ENCODE data around the gene GDF10. TPM values are rescaled to one million over a fixed set of nuclear protein-coding genes. Genes with fewer than 3 reads are reported as not detected.

Gene GDF10
- total RNA-seq, 4 donors from 2014 or later = 1.3 to 1.4 TPM; not detected in 2

DNA sequence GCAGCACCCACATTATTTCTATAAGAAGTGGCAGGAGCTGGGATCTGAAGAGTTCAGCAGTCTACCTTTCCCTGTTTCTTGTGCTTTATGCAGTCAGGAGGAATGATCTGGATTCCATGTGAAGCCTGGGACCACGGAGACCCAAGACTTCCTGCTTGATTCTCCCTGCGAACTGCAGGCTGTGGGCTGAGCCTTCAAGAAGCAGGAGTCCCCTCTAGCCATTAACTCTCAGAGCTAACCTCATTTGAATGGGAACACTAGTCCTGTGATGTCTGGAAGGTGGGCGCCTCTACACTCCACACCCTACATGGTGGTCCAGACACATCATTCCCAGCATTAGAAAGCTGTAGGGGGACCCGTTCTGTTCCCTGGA is 47.3 kb downstream of the GDF10 start:
- Histone ChIP-seq H3K36me3 (no peaks in the 10 kb centered on the region), H3K27ac (no peak overlapping the region), H3K9me3 (no peaks in the 10 kb centered on the region), H3K27me3 (no peaks in the 10 kb centered on the region), H3K4me3 (no peak overlapping the region), H3K4me1 (no peaks in the 10 kb centered on the region)
- 75% methylated on average over 4 of the region's 4 CpGs for WGBS
- DNase-seq (ENCODE audit: low spot score in 2 of 2) = peak; percentile 13 to 35
- TF ChIP-seq POLR2AphosphoS5 (IDR thresholded peaks at IDR 0.05) (no peak), EP300 (IDR thresholded peaks at IDR 0.05) (no peak), POLR2A (IDR thresholded peaks at IDR 0.05) (no peak)
- TF ChIP-seq, protein P1, sequence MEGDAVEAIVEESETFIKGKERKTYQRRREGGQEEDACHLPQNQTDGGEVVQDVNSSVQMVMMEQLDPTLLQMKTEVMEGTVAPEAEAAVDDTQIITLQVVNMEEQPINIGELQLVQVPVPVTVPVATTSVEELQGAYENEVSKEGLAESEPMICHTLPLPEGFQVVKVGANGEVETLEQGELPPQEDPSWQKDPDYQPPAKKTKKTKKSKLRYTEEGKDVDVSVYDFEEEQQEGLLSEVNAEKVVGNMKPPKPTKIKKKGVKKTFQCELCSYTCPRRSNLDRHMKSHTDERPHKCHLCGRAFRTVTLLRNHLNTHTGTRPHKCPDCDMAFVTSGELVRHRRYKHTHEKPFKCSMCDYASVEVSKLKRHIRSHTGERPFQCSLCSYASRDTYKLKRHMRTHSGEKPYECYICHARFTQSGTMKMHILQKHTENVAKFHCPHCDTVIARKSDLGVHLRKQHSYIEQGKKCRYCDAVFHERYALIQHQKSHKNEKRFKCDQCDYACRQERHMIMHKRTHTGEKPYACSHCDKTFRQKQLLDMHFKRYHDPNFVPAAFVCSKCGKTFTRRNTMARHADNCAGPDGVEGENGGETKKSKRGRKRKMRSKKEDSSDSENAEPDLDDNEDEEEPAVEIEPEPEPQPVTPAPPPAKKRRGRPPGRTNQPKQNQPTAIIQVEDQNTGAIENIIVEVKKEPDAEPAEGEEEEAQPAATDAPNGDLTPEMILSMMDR (IDR thresholded peaks at IDR 0.05) = no peak

DNA sequence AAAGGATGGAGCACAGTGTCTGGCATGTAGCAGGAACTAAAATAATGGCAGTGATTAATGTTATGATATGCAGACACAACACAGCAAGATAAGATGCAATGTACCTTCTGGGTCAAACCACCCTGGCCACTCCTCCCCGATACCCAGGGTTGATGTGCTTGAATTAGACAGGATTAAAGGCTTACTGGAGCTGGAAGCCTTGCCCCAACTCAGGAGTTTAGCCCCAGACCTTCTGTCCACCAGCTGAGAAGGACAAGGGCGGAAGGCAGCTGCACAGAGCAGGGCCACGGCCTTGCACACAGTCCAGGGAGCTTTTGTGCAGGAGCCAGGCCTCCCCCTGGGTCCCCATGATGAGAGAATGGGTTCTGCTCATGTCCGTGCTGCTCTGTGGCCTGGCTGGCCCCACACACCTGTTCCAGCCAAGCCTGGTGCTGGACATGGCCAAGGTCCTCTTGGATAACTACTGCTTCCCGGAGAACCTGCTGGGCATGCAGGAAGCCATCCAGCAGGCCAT is 48.2 kb downstream of the GDF10 start, which contains the start of gene RBP3:
Gene RBP3, plus strand, starts transcription at position 226 of the 514 bp plus-strand sequence. Its CDS starts 122 bp downstream, at position 348.
- no peaks in the 10 kb centered on the region for H3K27me3 ChIP-seq
- H3K27ac ChIP-seq = no peak within 1 kb of the TSS
- DNase-seq (ENCODE audit: low spot score in 2 of 2) = peak in 1 of 2 donors; percentile 7
- WGBS = 90% methylated on average over 4 of the region's 5 CpGs
- no peaks in the 10 kb centered on the region for H3K36me3 ChIP-seq
- TF ChIP-seq, protein P1 (IDR thresholded peaks at IDR 0.05) = no peak
- TF ChIP-seq EP300 (IDR thresholded peaks at IDR 0.05) = no peak
- no peak for TF ChIP-seq POLR2AphosphoS5 (IDR thresholded peaks at IDR 0.05)
- TF ChIP-seq POLR2A (IDR thresholded peaks at IDR 0.05) = no peak
- no peaks in the 10 kb centered on the region for H3K9me3 ChIP-seq
- no peak within 1 kb of the TSS for H3K4me3 ChIP-seq
- H3K4me1 ChIP-seq = no peaks in the 10 kb centered on the region

DNA sequence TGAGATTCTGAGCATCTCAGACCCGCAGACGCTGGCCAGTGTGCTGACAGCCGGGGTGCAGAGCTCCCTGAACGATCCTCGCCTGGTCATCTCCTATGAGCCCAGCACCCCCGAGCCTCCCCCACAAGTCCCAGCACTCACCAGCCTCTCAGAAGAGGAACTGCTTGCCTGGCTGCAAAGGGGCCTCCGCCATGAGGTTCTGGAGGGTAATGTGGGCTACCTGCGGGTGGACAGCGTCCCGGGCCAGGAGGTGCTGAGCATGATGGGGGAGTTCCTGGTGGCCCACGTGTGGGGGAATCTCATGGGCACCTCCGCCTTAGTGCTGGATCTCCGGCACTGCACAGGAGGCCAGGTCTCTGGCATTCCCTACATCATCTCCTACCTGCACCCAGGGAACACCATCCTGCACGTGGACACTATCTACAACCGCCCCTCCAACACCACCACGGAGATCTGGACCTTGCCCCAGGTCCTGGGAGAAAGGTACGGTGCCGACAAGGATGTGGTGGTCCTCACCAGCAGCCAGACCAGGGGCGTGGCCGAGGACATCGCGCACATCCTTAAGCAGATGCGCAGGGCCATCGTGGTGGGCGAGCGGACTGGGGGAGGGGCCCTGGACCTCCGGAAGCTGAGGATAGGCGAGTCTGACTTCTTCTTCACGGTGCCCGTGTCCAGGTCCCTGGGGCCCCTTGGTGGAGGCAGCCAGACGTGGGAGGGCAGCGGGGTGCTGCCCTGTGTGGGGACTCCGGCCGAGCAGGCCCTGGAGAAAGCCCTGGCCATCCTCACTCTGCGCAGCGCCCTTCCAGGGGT is 48.9 kb downstream of the GDF10 start:
- no peaks in the 10 kb centered on the region for H3K27me3 ChIP-seq
- no peaks in the 10 kb centered on the region for H3K4me1 ChIP-seq
- H3K27ac ChIP-seq = no peak overlapping the region
- no peaks in the 10 kb centered on the region for H3K36me3 ChIP-seq
- DNase-seq (ENCODE audit: low spot score in 2 of 2) = peak; percentile 52 to 70
- TF ChIP-seq, protein P1 (IDR thresholded peaks at IDR 0.05) = no peak
- TF ChIP-seq POLR2A (IDR thresholded peaks at IDR 0.05) = no peak
- no peak for TF ChIP-seq EP300 (IDR thresholded peaks at IDR 0.05)
- TF ChIP-seq POLR2AphosphoS5 (IDR thresholded peaks at IDR 0.05) = no peak
- H3K4me3 ChIP-seq = no peak overlapping the region
- 88% methylated on average over 13 of the region's 36 CpGs for WGBS
- H3K9me3 ChIP-seq = no peaks in the 10 kb centered on the region

DNA sequence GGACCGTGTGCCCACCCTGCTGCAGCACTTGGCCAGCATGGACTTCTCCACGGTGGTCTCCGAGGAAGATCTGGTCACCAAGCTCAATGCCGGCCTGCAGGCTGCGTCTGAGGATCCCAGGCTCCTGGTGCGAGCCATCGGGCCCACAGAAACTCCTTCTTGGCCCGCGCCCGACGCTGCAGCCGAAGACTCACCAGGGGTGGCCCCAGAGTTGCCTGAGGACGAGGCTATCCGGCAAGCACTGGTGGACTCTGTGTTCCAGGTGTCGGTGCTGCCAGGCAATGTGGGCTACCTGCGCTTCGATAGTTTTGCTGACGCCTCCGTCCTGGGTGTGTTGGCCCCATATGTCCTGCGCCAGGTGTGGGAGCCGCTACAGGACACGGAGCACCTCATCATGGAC is 49.5 kb downstream of the GDF10 start:
- no peak for TF ChIP-seq POLR2A (IDR thresholded peaks at IDR 0.05)
- TF ChIP-seq, protein P1 (IDR thresholded peaks at IDR 0.05) = no peak
- no peak for TF ChIP-seq POLR2AphosphoS5 (IDR thresholded peaks at IDR 0.05)
- TF ChIP-seq EP300 (IDR thresholded peaks at IDR 0.05) = no peak
- H3K27me3 ChIP-seq = no peaks in the 10 kb centered on the region
- no peaks in the 10 kb centered on the region for H3K4me1 ChIP-seq
- DNase-seq (ENCODE audit: low spot score in 2 of 2) = peak in 1 of 2 donors; percentile 41
- H3K9me3 ChIP-seq = no peaks in the 10 kb centered on the region
- H3K36me3 ChIP-seq = no peaks in the 10 kb centered on the region
- no peak overlapping the region for H3K27ac ChIP-seq
- WGBS = 90% methylated on average over 11 of the region's 22 CpGs
- H3K4me3 ChIP-seq = no peak overlapping the region

DNA sequence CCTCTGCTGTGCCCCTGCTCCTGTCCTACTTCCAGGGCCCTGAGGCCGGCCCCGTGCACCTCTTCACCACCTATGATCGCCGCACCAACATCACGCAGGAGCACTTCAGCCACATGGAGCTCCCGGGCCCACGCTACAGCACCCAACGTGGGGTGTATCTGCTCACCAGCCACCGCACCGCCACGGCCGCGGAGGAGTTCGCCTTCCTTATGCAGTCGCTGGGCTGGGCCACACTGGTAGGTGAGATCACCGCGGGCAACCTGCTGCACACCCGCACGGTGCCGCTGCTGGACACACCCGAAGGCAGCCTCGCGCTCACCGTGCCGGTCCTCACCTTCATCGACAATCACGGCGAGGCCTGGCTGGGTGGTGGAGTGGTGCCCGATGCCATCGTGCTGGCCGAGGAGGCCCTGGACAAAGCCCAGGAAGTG is 50.0 kb downstream of the GDF10 start:
- Histone ChIP-seq H3K27me3 (no peaks in the 10 kb centered on the region), H3K36me3 (no peaks in the 10 kb centered on the region), H3K4me3 (no peak overlapping the region), H3K9me3 (no peaks in the 10 kb centered on the region), H3K4me1 (no peaks in the 10 kb centered on the region), H3K27ac (no peak overlapping the region)
- TF ChIP-seq POLR2AphosphoS5 (IDR thresholded peaks at IDR 0.05) (no peak), POLR2A (IDR thresholded peaks at IDR 0.05) (no peak), EP300 (IDR thresholded peaks at IDR 0.05) (no peak)
- TF ChIP-seq, protein P1 (IDR thresholded peaks at IDR 0.05) = no peak
- peak in 1 of 2 donors; percentile 53 for DNase-seq (ENCODE audit: low spot score in 2 of 2)
- 93% methylated on average over 22 of the region's 31 CpGs for WGBS
